NT2/D1 (cell line): ENCODE data around the gene TEX11.
"Not testable (repeated sequence)": the region's sequence is repeated elsewhere in the genome, so short reads cannot be mapped to it uniquely, and the experiment has no call there.

Experiments
- DNase-seq: peaks from one replicate; pipeline ENCODE4 v3.0.0-alpha.2; 2011; ENCODE audit warnings: low read depth, low spot score
- H3K27me3 ChIP-seq: 2 replicates; pipeline ENCODE4 v1.6.0; 2011; ENCODE audit warnings: mild to moderate bottlenecking; ENCODE audit not compliant: insufficient read length, insufficient read depth
- H3K36me3 ChIP-seq: 2 replicates; pipeline ENCODE4 v1.6.1; 2011; ENCODE audit warnings: mild to moderate bottlenecking, low read length, mixed read lengths; ENCODE audit not compliant: insufficient read depth, insufficient read length
- H3K4me1 ChIP-seq: 2 replicates; pipeline ENCODE4 v1.5.1; 2011; ENCODE audit not compliant: insufficient read depth, insufficient read length
- H3K4me3 ChIP-seq: 2 replicates; pipeline ENCODE4 v1.5.1; 2011; ENCODE audit warnings: low read depth; ENCODE audit not compliant: insufficient read length
- H3K9ac ChIP-seq: 2 replicates; pipeline ENCODE4 v1.6.0; 2011; ENCODE audit warnings: low read depth; ENCODE audit not compliant: insufficient read length
- H3K9me3 ChIP-seq: 2 replicates; pipeline ENCODE4 v1.5.1; 2011; ENCODE audit warnings: mild to moderate bottlenecking, low read length; ENCODE audit not compliant: insufficient read depth
- SUZ12 ChIP-seq: IDR thresholded peaks from 2 replicates; pipeline ENCODE4 v1.6.1; 2011; ENCODE audit not compliant: insufficient read length, insufficient read depth; ENCODE audit errors: extremely low read depth
- YY1 ChIP-seq: IDR thresholded peaks from 2 replicates; pipeline ENCODE4 v1.6.1; 2011; ENCODE audit not compliant: insufficient read length, insufficient read depth
- ZNF274 ChIP-seq: IDR thresholded peaks from 2 replicates; pipeline ENCODE4 v1.6.1; 2011; ENCODE audit warnings: mild to moderate bottlenecking, low read depth, low read length

Gene TEX11

GRCh38 chrX:70675284-70675683, 233.2 kb downstream of the TEX11 start:
- DNase-seq: no peak
- Histone ChIP-seq H3K27me3 (no peaks in the 10 kb centered on the region), H3K9ac (no peak overlapping the region), H3K4me1 (no peaks in the 10 kb centered on the region), H3K36me3 (no peaks in the 10 kb centered on the region), H3K9me3 (no peaks in the 10 kb centered on the region), H3K4me3 (no peak overlapping the region)
- no peak for TF ChIP-seq ZNF274
- no peak for TF ChIP-seq YY1
- TF ChIP-seq SUZ12: no peak

DNA sequence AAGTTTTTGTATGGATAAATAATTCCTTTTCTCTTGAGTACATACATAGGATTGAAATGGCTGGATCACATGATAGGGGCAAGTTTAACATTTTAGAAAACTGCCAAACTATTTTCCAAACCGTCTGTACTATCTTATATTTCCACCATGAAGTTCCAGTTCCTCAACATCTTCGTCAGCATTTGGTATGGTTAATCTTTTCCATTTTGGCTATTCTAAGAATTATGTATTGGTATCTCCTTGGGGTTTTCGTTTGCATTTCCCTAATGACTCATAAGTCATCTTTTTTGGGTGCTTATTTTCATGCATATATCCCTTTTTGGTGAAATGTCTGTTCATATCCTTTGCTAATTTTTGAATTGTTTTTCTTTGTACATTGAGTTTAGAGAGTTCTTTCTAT, 236.2 kb downstream of the TEX11 start:
- no peak for DNase-seq
- TF ChIP-seq SUZ12: no peak
- no peak for TF ChIP-seq YY1
- no peak for TF ChIP-seq ZNF274
- no peaks in the 10 kb centered on the region for H3K9me3 ChIP-seq

GRCh38 chrX:70669120-70669519, 239.4 kb downstream of the TEX11 start:
- Histone ChIP-seq H3K9me3 (no peaks in the 10 kb centered on the region), H3K9ac (no peak overlapping the region), H3K4me1 (no peaks in the 10 kb centered on the region), H3K4me3 (no peak overlapping the region), H3K27me3 (no peaks in the 10 kb centered on the region), H3K36me3 (no peaks in the 10 kb centered on the region)
- TF ChIP-seq ZNF274 (no peak), YY1 (no peak), SUZ12 (no peak)
- no peak for DNase-seq

More for the DNA sequence above, 236.2 kb downstream of the TEX11 start:
- Histone ChIP-seq H3K4me1 (no peaks in the 10 kb centered on the region), H3K9ac (no peak overlapping the region), H3K4me3 (no peak overlapping the region), H3K27me3 (no peaks in the 10 kb centered on the region), H3K36me3 (no peaks in the 10 kb centered on the region)

DNA sequence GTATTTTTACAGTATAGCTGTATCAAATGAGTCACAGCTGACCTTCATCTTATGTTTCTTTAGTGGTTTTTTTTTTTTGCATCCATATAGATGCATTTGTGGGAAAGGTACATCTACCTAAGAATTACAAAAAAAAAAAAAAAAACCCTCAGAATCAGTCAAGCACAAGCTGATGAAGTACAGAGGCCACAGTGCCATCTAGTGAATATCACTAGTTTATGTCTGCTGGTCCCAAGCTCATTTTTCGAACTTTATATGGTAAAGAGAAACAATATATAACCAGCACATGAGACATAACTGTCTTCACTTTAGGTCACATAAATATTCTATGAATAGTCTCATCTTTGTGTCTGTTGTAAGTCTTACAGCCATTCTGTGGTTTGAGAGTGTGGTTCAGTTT, 243.8 kb downstream of the TEX11 start:
- Histone ChIP-seq H3K9me3 (no peaks in the 10 kb centered on the region), H3K9ac (no peak overlapping the region), H3K4me1 (no peaks in the 10 kb centered on the region), H3K27me3 (no peaks in the 10 kb centered on the region), H3K4me3 (no peak overlapping the region), H3K36me3 (no peaks in the 10 kb centered on the region)
- DNase-seq: peak; percentile 22
- TF ChIP-seq SUZ12: no peak
- TF ChIP-seq YY1: no peak
- TF ChIP-seq ZNF274: no peak

GRCh38 chrX:70661124-70661523, 247.4 kb downstream of the TEX11 start:
- H3K36me3 ChIP-seq, DNase-seq, H3K9ac ChIP-seq, H3K27me3 ChIP-seq, H3K4me1 ChIP-seq, H3K9me3 ChIP-seq: not testable (repeated sequence)
- H3K4me3 ChIP-seq: peak overlapping the region; percentile 28

GRCh38 chrX:70657546-70657945, 251.0 kb downstream of the TEX11 start:
- H3K27me3 ChIP-seq, H3K9ac ChIP-seq, H3K9me3 ChIP-seq, H3K36me3 ChIP-seq, H3K4me3 ChIP-seq, DNase-seq, H3K4me1 ChIP-seq: not testable (repeated sequence)

GRCh38 chrX:70656304-70656703, 252.2 kb downstream of the TEX11 start:
- H3K9me3 ChIP-seq: no peaks in the 10 kb centered on the region
- no peak overlapping the region for H3K4me3 ChIP-seq
- no peak overlapping the region for H3K9ac ChIP-seq
- H3K4me1 ChIP-seq: no peaks in the 10 kb centered on the region
- no peaks in the 10 kb centered on the region for H3K27me3 ChIP-seq
- TF ChIP-seq YY1: no peak
- no peak for TF ChIP-seq SUZ12
- no peak for TF ChIP-seq ZNF274
- no peaks in the 10 kb centered on the region for H3K36me3 ChIP-seq
- no peak for DNase-seq

GRCh38 chrX:70647910-70648309, 260.6 kb downstream of the TEX11 start:
- H3K4me1 ChIP-seq, H3K4me3 ChIP-seq, H3K36me3 ChIP-seq, H3K9ac ChIP-seq, H3K27me3 ChIP-seq, DNase-seq, H3K9me3 ChIP-seq: not testable (repeated sequence)
